IPS DF 6.9 (cell line): Measurements from ENCODE around the gene RABIF.
"Not testable (repeated sequence)": the region's sequence is repeated elsewhere in the genome, so short reads cannot be mapped to it uniquely, and the experiment has no call there.

Experiments
- DNase-seq: peaks from one replicate; pipeline ENCODE4 v3.0.0-alpha.2; 2013; ENCODE audit warnings: low read depth, low spot score
- H3K27ac ChIP-seq: one replicate; pipeline ENCODE4 v1.5.1; 2013; ENCODE audit warnings: low read length, control low read depth
- H3K27me3 ChIP-seq: 2 replicates; pipeline ENCODE4 v1.6.1; 2013; ENCODE audit warnings: mild to moderate bottlenecking, low read length; ENCODE audit not compliant: control insufficient read depth, insufficient read depth
- H3K36me3 ChIP-seq: 2 replicates; pipeline ENCODE4 v1.6.1; 2013; ENCODE audit warnings: low read length; ENCODE audit not compliant: control insufficient read depth, insufficient read depth
- H3K4me1 ChIP-seq: 2 replicates; pipeline ENCODE4 v1.6.1; 2013; ENCODE audit warnings: low read length; ENCODE audit not compliant: control insufficient read depth, insufficient read depth
- H3K4me3 ChIP-seq: 2 replicates; pipeline ENCODE4 v1.5.1; 2013; ENCODE audit warnings: mild to moderate bottlenecking, low read length
- H3K9me3 ChIP-seq: 2 replicates; pipeline ENCODE4 v1.6.1; 2013; ENCODE audit warnings: low read length, inconsistent platforms; ENCODE audit not compliant: control insufficient read depth, insufficient read depth
- WGBS: extraction: QIAGEN DNeasy Blood & Tissue Kit; methylation state at CpG from one replicate; pipeline ENCODE4 v1.1.7; 2013; ENCODE audit warnings: mixed read lengths, missing lambda C conversion rate; ENCODE audit not compliant: insufficient read length, insufficient coverage; 5-methylcytosine and 5-hydroxymethylcytosine counted together

Gene RABIF

GRCh38 chr1:202834771-202835547 is 54.0 kb downstream of the RABIF start:
- no peaks in the 10 kb centered on the region; the same call in 1 of the 2 replicates for H3K4me1 ChIP-seq
- no CpG with 5 or more reads among the region's 10 CpGs for WGBS
- DNase-seq = no peak

GRCh38 chr1:202831906-202832305 is 57.0 kb downstream of the RABIF start:
- Histone ChIP-seq H3K4me3 (no peak overlapping the region), H3K36me3 (no peaks in the 10 kb centered on the region), H3K4me1 (no peaks in the 10 kb centered on the region; the same call in 1 of the 2 replicates), H3K27me3 (no peaks in the 10 kb centered on the region), H3K9me3 (no peaks in the 10 kb centered on the region), H3K27ac (no peak overlapping the region)
- no CpG with 5 or more reads among the region's 3 CpGs for WGBS
- no peak for DNase-seq

More at GRCh38 chr1:202834771-202835547, 54.0 kb downstream of the RABIF start:
- Histone ChIP-seq H3K36me3 (no peaks in the 10 kb centered on the region), H3K9me3 (no peaks in the 10 kb centered on the region), H3K4me3 (no peak overlapping the region), H3K27me3 (no peaks in the 10 kb centered on the region), H3K27ac (no peak overlapping the region)

GRCh38 chr1:202829223-202829622 is 59.7 kb downstream of the RABIF start:
- not testable (repeated sequence) for H3K27ac ChIP-seq, H3K4me1 ChIP-seq, DNase-seq, H3K9me3 ChIP-seq, H3K27me3 ChIP-seq, H3K36me3 ChIP-seq, H3K4me3 ChIP-seq
- no CpG with 5 or more reads among the region's 9 CpGs for WGBS
